ENCODE results near the gene SMAD6. TPM values are rescaled to one million over a fixed set of nuclear protein-coding genes. Genes with fewer than 3 reads are reported as not detected.
A peak's percentile ranks its signal among the peaks of the same experiment; 100 is the strongest.

SMAD6 gene
- total RNA-seq (2022) (8.9 and 10.5 TPM in 2 replicates), Bru-seq, nascent RNA (percentile 61 among the genes with signal in this experiment), BruChase-seq, experiment 1, labeled RNA remaining after a 2-hour chase (percentile 52 among the genes with signal in this experiment), BruChase-seq, experiment 2, labeled RNA remaining after a 6-hour chase (percentile 49 among the genes with signal in this experiment)
- long read RNA-seq, partial matches to known transcripts = 0 of 1 reads
- long read RNA-seq, other reads (novel, unspliced or antisense) = 0 of 1 reads

GRCh38 chr15:66702035-66702786 is at the start of gene SMAD6:
SMAD6 (plus strand) TSS chr15:66702236; CDS start chr15:66703259, 1,023 bp downstream.
- peak; percentile 94 to 98 for DNase-seq
- H3K36me3 ChIP-seq (ENCODE audit: control insufficient read depth, insufficient read depth, low read length) = no peaks in the 10 kb centered on the region
- intact Hi-C loops (cut with micrococcal nuclease; ENCODE audit: unreplicated experiment) = loop anchor here (1.0 to 5.0 kb wide), 3 partner anchors 68 to 150 kb away; no protein-coding TSS in a partner anchor
- TF ChIP-seq CTCF (IDR thresholded peaks at IDR 0.05; ENCODE audit: insufficient read depth in 1 of 2, low read depth in 1 of 2, low read length in 1 of 2, severe bottlenecking in 1 of 2, unreplicated experiment in 1 of 2) = no peak
- H3K27me3 Mint-ChIP-seq (ENCODE audit: insufficient read depth, unreplicated experiment) = no peaks in the 10 kb centered on the region
- TSS peak; percentile 82 for BruUV-seq (replicated peaks)
- ChIA-PET CTCF (interaction anchor here (0.6 to 2.9 kb wide), 6 partner anchors 16 to 315 kb away, joined by 3 to 15 read pairs (median 4); partner anchors contain the start of gene MAP2K1), POLR2A (interaction anchor here (0.6 to 1.6 kb wide), 2 partner anchors 71 to 85 kb away, joined by 3 to 6 read pairs; no protein-coding TSS in a partner anchor)
- peaks cover 17% of the 10 kb centered on the region for H3K4me1 ChIP-seq
- no peaks in the 10 kb centered on the region for H3K9me3 ChIP-seq
- H3K4me3 ChIP-seq (ENCODE audit: low read depth, low read length) = peak within 1 kb of the TSS; percentile 74
- H3K36me3 Mint-ChIP-seq (ENCODE audit: insufficient read depth, unreplicated experiment) = peaks cover 11% of the 10 kb centered on the region
- H3K4me3 Mint-ChIP-seq (ENCODE audit: unreplicated experiment) = peak within 1 kb of the TSS; percentile 91
- H3K27ac Mint-ChIP-seq (ENCODE audit: unreplicated experiment) = peak within 1 kb of the TSS; percentile 79
- no peaks in the 10 kb centered on the region for H3K27me3 ChIP-seq (replicated peaks; ENCODE audit: control insufficient read depth, insufficient read depth, low read length)
- H3K9me3 Mint-ChIP-seq (ENCODE audit: unreplicated experiment) = no peaks in the 10 kb centered on the region
- H3K4me1 Mint-ChIP-seq (ENCODE audit: low read depth, unreplicated experiment) = peaks cover 24% of the 10 kb centered on the region

GRCh38 chr15:66652806-66653205 is 49.2 kb upstream of the SMAD6 start:
- no peak for DNase-seq
- no peak overlapping the region for H3K4me3 Mint-ChIP-seq (ENCODE audit: unreplicated experiment)
- no peak overlapping the region for H3K4me3 ChIP-seq (ENCODE audit: low read depth, low read length)
- no TSS peak for BruUV-seq (replicated peaks)
- H3K27me3 Mint-ChIP-seq (ENCODE audit: insufficient read depth, unreplicated experiment) = no peaks in the 10 kb centered on the region
- intact Hi-C loops (cut with micrococcal nuclease; ENCODE audit: unreplicated experiment) = no loop called here
- H3K36me3 Mint-ChIP-seq (ENCODE audit: insufficient read depth, unreplicated experiment) = no peaks in the 10 kb centered on the region
- peaks cover 30% of the 10 kb centered on the region for H3K4me1 Mint-ChIP-seq (ENCODE audit: low read depth, unreplicated experiment)
- H3K36me3 ChIP-seq (ENCODE audit: control insufficient read depth, insufficient read depth, low read length) = no peaks in the 10 kb centered on the region
- ChIA-PET CTCF (interaction anchor here (1.0 kb wide), 1 partner anchor 34 kb away, joined by 3 read pairs; no protein-coding TSS in a partner anchor), POLR2A (no interaction called here)
- H3K9me3 Mint-ChIP-seq (ENCODE audit: unreplicated experiment) = no peaks in the 10 kb centered on the region
- no peaks in the 10 kb centered on the region for H3K27me3 ChIP-seq (replicated peaks; ENCODE audit: control insufficient read depth, insufficient read depth, low read length)
- H3K9me3 ChIP-seq = no peaks in the 10 kb centered on the region
- no peak for TF ChIP-seq CTCF (IDR thresholded peaks at IDR 0.05; ENCODE audit: insufficient read depth in 1 of 2, low read depth in 1 of 2, low read length in 1 of 2, severe bottlenecking in 1 of 2, unreplicated experiment in 1 of 2)
- no peak overlapping the region for H3K27ac Mint-ChIP-seq (ENCODE audit: unreplicated experiment)
- H3K4me1 ChIP-seq = peaks cover 12% of the 10 kb centered on the region

- Mint-ChIP-seq H3K4me1 (ENCODE audit: low read depth, unreplicated experiment) (peaks cover 30% of the 10 kb centered on the region), H3K27ac (ENCODE audit: unreplicated experiment) (no peak overlapping the region), H3K36me3 (ENCODE audit: insufficient read depth, unreplicated experiment) (no peaks in the 10 kb centered on the region), H3K9me3 (ENCODE audit: unreplicated experiment) (no peaks in the 10 kb centered on the region), H3K4me3 (ENCODE audit: unreplicated experiment) (no peak overlapping the region), H3K27me3 (ENCODE audit: insufficient read depth, unreplicated experiment) (no peaks in the 10 kb centered on the region)
- ChIA-PET POLR2A (no interaction called here), CTCF (no interaction called here)
- Histone ChIP-seq H3K27me3 (replicated peaks; ENCODE audit: control insufficient read depth, insufficient read depth, low read length) (no peaks in the 10 kb centered on the region), H3K9me3 (no peaks in the 10 kb centered on the region), H3K4me1 (peaks cover 12% of the 10 kb centered on the region), H3K36me3 (ENCODE audit: control insufficient read depth, insufficient read depth, low read length) (no peaks in the 10 kb centered on the region), H3K4me3 (ENCODE audit: low read depth, low read length) (no peak overlapping the region)
- no peak for DNase-seq
- no peak for TF ChIP-seq CTCF (IDR thresholded peaks at IDR 0.05; ENCODE audit: insufficient read depth in 1 of 2, low read depth in 1 of 2, low read length in 1 of 2, severe bottlenecking in 1 of 2, unreplicated experiment in 1 of 2)
- no TSS peak for BruUV-seq (replicated peaks)
- intact Hi-C loops (cut with micrococcal nuclease; ENCODE audit: unreplicated experiment) = no loop called here
Observed at GRCh38 chr15:66653398-66653797, 48.6 kb upstream of the SMAD6 start.

All from Caco-2 (cell line).